Renal cortical epithelial cell (primary cell): Measurements from ENCODE around the gene COASY. TPM values are rescaled to one million over a fixed set of nuclear protein-coding genes. Genes with fewer than 3 reads are reported as not detected.

ENCODE experiments used
- DNase-seq: peaks from one replicate; pipeline ENCODE4 v3.0.0-alpha.2; 2011; ENCODE audit warnings: low read depth
- total RNA-seq: library from RNA; depleted of rRNA; stranded (reverse); fragments of >200 nt; gene quantifications from 2 replicates; pipeline ENCODE4 v1.2.3, GENCODE V29; 2014

The COASY gene
- total RNA-seq, 1 donor from 2014 or later: 32.2 TPM

DNA sequence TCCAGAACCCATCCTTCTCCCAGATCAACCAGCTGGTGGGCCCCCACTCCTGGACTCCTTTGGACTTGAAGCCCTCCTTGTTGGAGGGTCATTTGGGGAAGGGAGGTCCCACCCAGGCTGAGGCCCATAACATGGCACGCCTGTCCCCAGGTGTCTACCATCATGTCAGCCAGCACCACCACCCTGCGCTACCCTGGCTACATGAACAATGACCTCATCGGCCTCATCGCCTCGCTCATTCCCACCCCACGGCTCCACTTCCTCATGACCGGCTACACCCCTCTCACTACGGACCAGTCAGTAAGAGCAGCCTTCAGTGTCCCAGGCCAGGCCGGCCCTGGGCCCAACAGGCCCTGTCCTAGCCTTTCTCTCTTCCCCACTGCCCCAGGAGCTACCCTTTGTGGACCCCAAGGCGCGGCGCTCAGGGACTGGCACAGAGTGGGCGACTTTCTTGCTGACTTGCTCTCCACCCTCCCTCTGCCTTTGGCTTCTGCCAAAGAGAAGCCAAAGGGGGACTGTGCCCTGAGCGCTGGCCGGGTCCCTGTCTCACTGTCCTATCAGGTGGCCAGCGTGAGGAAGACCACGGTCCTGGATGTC is 51.8 kb downstream of the COASY start:
- DNase-seq: no peak

Other genes starting within 250 kb of the COASY start
- gene STAT3, start 173.7 kb upstream of the COASY start, total RNA-seq: 118 and 270 TPM in 2 replicates
- 256 and 383 TPM in 2 replicates for gene CAVIN1, start 138.9 kb upstream of the COASY start, total RNA-seq
- 43.6 and 137 TPM in 2 replicates for gene ATP6V0A1, start 103.3 kb upstream of the COASY start, total RNA-seq
- 24.8 and 42.2 TPM in 2 replicates for gene NAGLU, start 25.9 kb upstream of the COASY start, total RNA-seq
- gene HSD17B1, start 9.2 kb upstream of the COASY start, total RNA-seq: 0.30 and 0.69 TPM in 2 replicates
- 21.9 and 23.8 TPM in 2 replicates for gene MLX, start 5.0 kb downstream of the COASY start, total RNA-seq
- 2.9 and 5.0 TPM in 2 replicates for gene PSMC3IP, start 15.6 kb downstream of the COASY start, total RNA-seq
- gene RETREG3, start 47.2 kb downstream of the COASY start, total RNA-seq: 64.3 and 99.0 TPM in 2 replicates
- gene TUBG1, start 47.5 kb downstream of the COASY start, total RNA-seq: 21.9 and 37.5 TPM in 2 replicates
- 4.5 and 9.1 TPM in 2 replicates for gene TUBG2, start 97.1 kb downstream of the COASY start, total RNA-seq
- gene PLEKHH3, start 114.8 kb downstream of the COASY start, total RNA-seq: 9.6 and 14.2 TPM in 2 replicates
- gene CCR10, start 119.7 kb downstream of the COASY start, total RNA-seq: 1.6 and 6.3 TPM in 2 replicates
- 5.4 and 15.2 TPM in 2 replicates for gene CNTNAP1, start 120.4 kb downstream of the COASY start, total RNA-seq
- gene EZH1, start 182.9 kb downstream of the COASY start, total RNA-seq: 8.2 and 21.2 TPM in 2 replicates
- gene RAMP2, start 199.1 kb downstream of the COASY start, total RNA-seq: not detected in 2 replicates
- gene VPS25, start 211.3 kb downstream of the COASY start, total RNA-seq: 70.5 and 148 TPM in 2 replicates
- gene WNK4, start 218.5 kb downstream of the COASY start, total RNA-seq: 1.9 and 9.7 TPM in 2 replicates
- 81.1 and 89.7 TPM in 2 replicates for gene COA3, start 236.6 kb downstream of the COASY start, total RNA-seq
- 0.05 TPM in 1 of 2 replicates, not detected in the other for gene CNTD1, start 236.7 kb downstream of the COASY start, total RNA-seq